Fibroblast of lung (primary cell): Measurements from ENCODE around the gene MAS1.

ENCODE experiments used
- CTCF ChIP-seq, 2 donors: IDR thresholded peaks in 1 of 2; conservative IDR thresholded peaks in 1 of 2; 1 replicate in 1 of 2; 2 replicates in 1 of 2; pipeline ENCODE4 v1.5.1; 2011 to 2012; ENCODE audit warnings: low read length in 2 of 2, control low read depth in 1 of 2, inconsistent platforms in 1 of 2, low read depth in 1 of 2, mild to moderate bottlenecking in 1 of 2
- EZH2 ChIP-seq: IDR thresholded peaks from 2 replicates; pipeline ENCODE4 v1.5.1; 2012; ENCODE audit warnings: low read length, control low read depth, mild to moderate bottlenecking; ENCODE audit errors: missing control alignments

DNA sequence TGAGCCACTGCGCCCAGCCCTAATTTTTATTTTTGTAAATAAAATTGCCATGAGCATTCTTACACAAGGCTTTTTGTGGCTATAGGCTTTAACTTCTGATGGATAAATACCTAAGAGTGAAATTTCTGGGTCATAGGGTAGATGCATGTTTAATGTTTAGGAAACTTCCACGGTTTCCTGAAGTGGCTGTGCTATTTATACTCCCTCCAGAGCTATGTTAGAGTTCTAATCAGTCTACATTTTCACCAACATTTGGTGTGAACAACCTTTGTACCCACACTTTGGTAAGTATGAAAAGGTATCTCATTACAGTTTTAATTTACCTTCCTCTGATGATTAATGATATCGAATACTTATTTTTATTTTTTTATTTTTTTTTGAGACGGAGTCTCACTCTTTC lies 6.1 kb upstream of the MAS1 start:
- TF ChIP-seq CTCF (conservative IDR thresholded peaks at IDR 0.05 in 1 of 2, IDR thresholded peaks at IDR 0.05 in 1 of 2; ENCODE audit: low read depth in 1 of 2, low read length in 2 of 2) = no peak
- no peak for TF ChIP-seq EZH2
